CD8-positive, alpha-beta memory T cell (primary cell): ENCODE data around the gene CYBRD1. TPM values are rescaled to one million over a fixed set of nuclear protein-coding genes. Genes with fewer than 3 reads are reported as not detected.
A peak's percentile ranks its signal among the peaks of the same experiment; 100 is the strongest.

Experiments
- CTCF ChIA-PET: fragments of 350-600 bp; sonication (Branson Sonifier 250); formaldehyde crosslinking; loops from one replicate; lab custom pipeline; 2021; ENCODE audit warnings: antibody characterized with exemption; lab: Charles Lee
- POLR2A ChIA-PET: fragments of 350-600 bp; sonication (Branson Sonifier 250); formaldehyde crosslinking; loops from one replicate; lab custom pipeline; 2021; ENCODE audit warnings: antibody characterized with exemption; lab: Charles Lee
- DNase-seq, 5 donors: peaks; one replicate each; pipeline versions ENCODE4 v3.0.0 to v3.0.0-alpha.2; 2020 to 2022; ENCODE audit warnings: mixed read lengths in 1 of 5
- H3K27ac ChIP-seq: one replicate; pipeline ENCODE4 v1.7.0; 2013; ENCODE audit warnings: low read depth, mild to moderate bottlenecking, low read length, moderate library complexity
- H3K27me3 ChIP-seq: 2 replicates; pipeline ENCODE4 v1.7.0; 2013; ENCODE audit warnings: low read length, mild to moderate bottlenecking; ENCODE audit not compliant: insufficient read depth, poor library complexity, severe bottlenecking
- H3K36me3 ChIP-seq: 2 replicates; pipeline ENCODE4 v1.7.0; 2013; ENCODE audit warnings: mild to moderate bottlenecking, low read length, moderate library complexity; ENCODE audit not compliant: insufficient read depth
- H3K4me1 ChIP-seq: 2 replicates; pipeline ENCODE4 v1.7.0; 2013; ENCODE audit warnings: mild to moderate bottlenecking, low read length, moderate library complexity; ENCODE audit not compliant: insufficient read depth
- H3K4me3 ChIP-seq: 2 replicates; pipeline ENCODE4 v1.7.0; 2013; ENCODE audit warnings: mild to moderate bottlenecking, low read length
- H3K9me3 ChIP-seq: 2 replicates; pipeline ENCODE4 v1.7.0; 2013; ENCODE audit warnings: mild to moderate bottlenecking, low read length
- H3K27ac Mint-ChIP-seq, 8 donors: one replicate each; pipeline ENCODE4 v1.8.0; 2020 to 2021; ENCODE audit warnings: mixed read lengths in 8 of 8, mild to moderate bottlenecking in 6 of 8, inconsistent platforms in 3 of 8, moderate library complexity in 3 of 8
- H3K27me3 Mint-ChIP-seq, 2 donors: one replicate each; pipeline ENCODE4 v1.8.0; 2020 to 2021; ENCODE audit warnings: mixed read lengths in 2 of 2, mild to moderate bottlenecking in 1 of 2, moderate library complexity in 1 of 2
- H3K36me3 Mint-ChIP-seq, 3 donors: one replicate each; pipeline ENCODE4 v1.8.0; 2020 to 2021; ENCODE audit warnings: mixed read lengths in 3 of 3, inconsistent platforms in 1 of 3, mild to moderate bottlenecking in 1 of 3
- H3K4me1 Mint-ChIP-seq, 3 donors: one replicate each; pipeline ENCODE4 v1.8.0; 2020 to 2021; ENCODE audit warnings: mixed read lengths in 3 of 3, inconsistent platforms in 1 of 3, mild to moderate bottlenecking in 1 of 3
- H3K4me3 Mint-ChIP-seq, 7 donors: one replicate each; pipeline ENCODE4 v1.8.0; 2020 to 2021; ENCODE audit warnings: mixed read lengths in 7 of 7, mild to moderate bottlenecking in 6 of 7, moderate library complexity in 4 of 7, inconsistent platforms in 2 of 7
- H3K9me3 Mint-ChIP-seq, 5 donors: one replicate each; pipeline ENCODE4 v1.8.0; 2020 to 2022; ENCODE audit warnings: mixed read lengths in 5 of 5, mild to moderate bottlenecking in 3 of 5, moderate library complexity in 2 of 5, inconsistent platforms in 1 of 5
- polyA plus RNA-seq: library from polyadenylated mRNA; unstranded; fragments of 300-500 nt; fragmentation: Illumina TruSeq; gene quantifications from one replicate; pipeline ENCODE4 v1.2.3, GENCODE V29; 2021
- total RNA-seq, 2 experiments: library from RNA; stranded (reverse); gene quantifications; one replicate each; pipeline ENCODE4 v1.2.3, GENCODE V29; 2021

The CYBRD1 gene
- total and polyA plus RNA-seq, 3 experiments from 2014 or later, result 0.95 to 1.2 (median 1.2) TPM

GRCh38 chr2:171547720-171548119 is 25.4 kb downstream of the CYBRD1 start:
- H3K36me3 ChIP-seq, result no peaks in the 10 kb centered on the region
- H3K9me3 Mint-ChIP-seq, result no peaks in the 10 kb centered on the region
- no peaks in the 10 kb centered on the region for H3K4me1 Mint-ChIP-seq
- H3K4me3 Mint-ChIP-seq, result no peak overlapping the region
- ChIA-PET POLR2A (no interaction called here), CTCF (interaction anchor here (0.7 kb wide), 1 partner anchor 525 kb away, joined by 3 read pairs; no protein-coding TSS in a partner anchor)
- H3K4me3 ChIP-seq, result no peak overlapping the region
- DNase-seq, result no peak
- no peaks in the 10 kb centered on the region for H3K4me1 ChIP-seq
- H3K27ac ChIP-seq, result no peak overlapping the region
- H3K27ac Mint-ChIP-seq, result no peak overlapping the region
- H3K27me3 Mint-ChIP-seq, result peaks cover 9 to 14% of the 10 kb centered on the region in 2 donors
- H3K9me3 ChIP-seq, result no peaks in the 10 kb centered on the region
- no peaks in the 10 kb centered on the region for H3K27me3 ChIP-seq
- H3K36me3 Mint-ChIP-seq, result no peaks in the 10 kb centered on the region

DNA sequence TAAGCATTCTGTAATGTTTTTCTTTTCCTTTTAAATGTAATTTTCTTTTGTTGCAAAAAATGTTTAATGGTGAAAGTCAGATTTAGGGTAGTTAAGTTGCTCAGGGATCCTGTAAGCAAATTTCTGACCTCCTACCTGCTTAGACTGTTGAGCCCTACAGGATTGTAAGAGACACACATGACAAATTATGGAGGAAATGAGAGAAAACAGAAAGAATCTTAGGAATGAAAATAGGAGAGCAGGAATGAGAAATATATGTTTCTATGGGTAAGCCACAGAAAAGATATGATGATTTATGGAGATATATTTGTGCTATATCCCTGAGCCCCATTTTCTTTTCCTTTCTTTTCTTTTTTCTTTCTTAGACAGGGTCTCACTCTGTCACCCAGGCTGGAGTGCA is 28.3 kb downstream of the CYBRD1 start:
- Histone ChIP-seq H3K27ac (no peak overlapping the region), H3K4me1 (no peaks in the 10 kb centered on the region), H3K27me3 (no peaks in the 10 kb centered on the region), H3K36me3 (no peaks in the 10 kb centered on the region), H3K4me3 (no peak overlapping the region), H3K9me3 (no peaks in the 10 kb centered on the region)
- Mint-ChIP-seq H3K27me3 (peaks cover 8 to 9% of the 10 kb centered on the region in 2 donors), H3K4me3 (no peak overlapping the region), H3K27ac (no peak overlapping the region), H3K4me1 (no peaks in the 10 kb centered on the region), H3K9me3 (no peaks in the 10 kb centered on the region), H3K36me3 (peaks cover 0 to 3% (median 0%) of the 10 kb centered on the region in 3 donors)
- no peak for DNase-seq
- ChIA-PET CTCF (no interaction called here), POLR2A (no interaction called here)

DNA sequence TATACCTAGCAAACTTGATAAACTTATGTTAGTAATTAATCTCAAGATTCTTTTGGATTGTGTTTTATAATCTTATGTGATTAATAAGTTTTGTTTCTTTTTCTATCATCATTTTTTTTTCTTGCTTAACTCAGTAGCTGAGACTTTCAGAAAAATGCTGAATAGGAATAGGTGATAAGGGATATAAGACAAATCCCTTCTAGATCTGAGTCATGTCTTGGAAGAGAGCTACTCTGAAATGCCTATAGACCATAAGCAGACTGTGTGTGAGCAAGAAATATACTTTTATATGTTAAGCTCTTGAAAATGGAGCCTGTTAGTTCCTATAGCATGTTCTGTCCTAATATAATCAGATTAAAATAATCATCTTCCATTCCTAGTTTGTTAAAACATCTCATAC is 29.6 kb downstream of the CYBRD1 start:
- Mint-ChIP-seq H3K27ac (no peak overlapping the region), H3K27me3 (peaks cover 5 to 9% of the 10 kb centered on the region in 2 donors)

GRCh38 chr2:171553236-171553635 is 31.0 kb downstream of the CYBRD1 start:
- no peak overlapping the region for H3K4me3 ChIP-seq
- H3K9me3 ChIP-seq, result no peaks in the 10 kb centered on the region
- Mint-ChIP-seq H3K4me1 (peaks cover 0 to 4% (median 1%) of the 10 kb centered on the region in 3 donors), H3K9me3 (no peaks in the 10 kb centered on the region), H3K27me3 (peaks cover 4 to 9% of the 10 kb centered on the region in 2 donors), H3K27ac (no peak overlapping the region), H3K4me3 (no peak overlapping the region), H3K36me3 (peaks cover 0 to 3% (median 0%) of the 10 kb centered on the region in 3 donors)
- DNase-seq, result no peak
- no peaks in the 10 kb centered on the region for H3K27me3 ChIP-seq
- H3K4me1 ChIP-seq, result no peaks in the 10 kb centered on the region
- no peaks in the 10 kb centered on the region for H3K36me3 ChIP-seq
- ChIA-PET CTCF (no interaction called here), POLR2A (no interaction called here)
- no peak overlapping the region for H3K27ac ChIP-seq

More for the DNA sequence above, 29.6 kb downstream of the CYBRD1 start:
- H3K27me3 ChIP-seq, result no peaks in the 10 kb centered on the region
- Mint-ChIP-seq H3K36me3 (peaks cover 0 to 3% (median 0%) of the 10 kb centered on the region in 3 donors), H3K4me1 (no peaks in the 10 kb centered on the region), H3K9me3 (no peaks in the 10 kb centered on the region), H3K4me3 (no peak overlapping the region)
- no peak for DNase-seq
- no peak overlapping the region for H3K4me3 ChIP-seq
- no peaks in the 10 kb centered on the region for H3K4me1 ChIP-seq
- ChIA-PET CTCF (no interaction called here), POLR2A (no interaction called here)
- no peaks in the 10 kb centered on the region for H3K9me3 ChIP-seq
- no peaks in the 10 kb centered on the region for H3K36me3 ChIP-seq
- no peak overlapping the region for H3K27ac ChIP-seq

DNA sequence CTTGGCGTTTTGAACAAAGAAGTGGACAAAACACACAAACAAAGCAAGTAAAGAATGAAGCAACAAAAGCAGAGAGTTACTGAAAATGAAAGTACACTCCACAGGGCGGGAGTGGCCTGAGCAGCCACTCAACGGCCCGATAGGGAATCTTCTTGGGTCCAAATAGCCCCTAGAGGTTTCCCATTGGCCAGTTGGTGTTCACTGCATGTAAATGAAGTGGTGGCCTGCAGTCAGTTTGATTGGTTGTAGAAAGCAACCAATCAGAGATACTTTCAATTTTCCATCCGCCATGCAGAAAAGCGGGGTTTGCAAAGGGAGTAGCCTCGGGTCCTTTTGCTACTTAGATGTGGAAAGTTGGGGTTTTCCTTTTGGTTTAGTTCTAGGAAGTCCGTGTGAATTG is 31.6 kb downstream of the CYBRD1 start:
- H3K27me3 Mint-ChIP-seq, result peaks cover 6 to 14% of the 10 kb centered on the region in 2 donors
- H3K4me1 ChIP-seq, result no peaks in the 10 kb centered on the region
- no peaks in the 10 kb centered on the region for H3K36me3 ChIP-seq
- H3K9me3 Mint-ChIP-seq, result no peaks in the 10 kb centered on the region
- H3K4me3 ChIP-seq, result no peak overlapping the region
- DNase-seq, result peak in 1 of 5 donors; percentile 2
- H3K27me3 ChIP-seq, result peaks cover 4% of the 10 kb centered on the region
- CTCF ChIA-PET, result no interaction called here
- peaks cover 0 to 3% (median 0%) of the 10 kb centered on the region in 3 donors for H3K36me3 Mint-ChIP-seq
- H3K27ac Mint-ChIP-seq, result no peak overlapping the region
- no peaks in the 10 kb centered on the region for H3K9me3 ChIP-seq
- H3K4me3 Mint-ChIP-seq, result peak overlapping the region in 1 of 7 donors; percentile 8
- POLR2A ChIA-PET, result no interaction called here
- H3K4me1 Mint-ChIP-seq, result peaks cover 0 to 4% (median 1%) of the 10 kb centered on the region in 3 donors
- H3K27ac ChIP-seq, result no peak overlapping the region

GRCh38 chr2:171554991-171555615 is 32.8 kb downstream of the CYBRD1 start:
- CTCF ChIA-PET, result no interaction called here
- POLR2A ChIA-PET, result no interaction called here

GRCh38 chr2:171557363-171557762 is 35.1 kb downstream of the CYBRD1 start:
- Mint-ChIP-seq H3K36me3 (peaks cover 0 to 3% (median 0%) of the 10 kb centered on the region in 3 donors), H3K4me3 (no peak overlapping the region), H3K9me3 (no peaks in the 10 kb centered on the region), H3K27ac (no peak overlapping the region), H3K27me3 (peaks cover 6 to 23% of the 10 kb centered on the region in 2 donors), H3K4me1 (peaks cover 0 to 4% (median 1%) of the 10 kb centered on the region in 3 donors)
- DNase-seq, result no peak
- no peaks in the 10 kb centered on the region for H3K4me1 ChIP-seq
- CTCF ChIA-PET, result no interaction called here
- no peaks in the 10 kb centered on the region for H3K36me3 ChIP-seq
- H3K27me3 ChIP-seq, result peaks cover 8% of the 10 kb centered on the region
- H3K27ac ChIP-seq, result no peak overlapping the region
- no peak overlapping the region for H3K4me3 ChIP-seq
- no peaks in the 10 kb centered on the region for H3K9me3 ChIP-seq
- POLR2A ChIA-PET, result no interaction called here

More at GRCh38 chr2:171554991-171555615, 32.8 kb downstream of the CYBRD1 start:
- Mint-ChIP-seq H3K9me3 (no peaks in the 10 kb centered on the region), H3K4me1 (peaks cover 0 to 4% (median 1%) of the 10 kb centered on the region in 3 donors), H3K27me3 (peaks cover 6 to 22% of the 10 kb centered on the region in 2 donors), H3K36me3 (peaks cover 0 to 3% (median 0%) of the 10 kb centered on the region in 3 donors), H3K27ac (no peak overlapping the region), H3K4me3 (peak overlapping the region in 1 of 7 donors; percentile 23)
- H3K4me3 ChIP-seq, result no peak overlapping the region
- DNase-seq, result no peak
- no peaks in the 10 kb centered on the region for H3K36me3 ChIP-seq
- no peaks in the 10 kb centered on the region for H3K4me1 ChIP-seq
- no peaks in the 10 kb centered on the region for H3K9me3 ChIP-seq
- H3K27me3 ChIP-seq, result peaks cover 8% of the 10 kb centered on the region
- H3K27ac ChIP-seq, result no peak overlapping the region

DNA sequence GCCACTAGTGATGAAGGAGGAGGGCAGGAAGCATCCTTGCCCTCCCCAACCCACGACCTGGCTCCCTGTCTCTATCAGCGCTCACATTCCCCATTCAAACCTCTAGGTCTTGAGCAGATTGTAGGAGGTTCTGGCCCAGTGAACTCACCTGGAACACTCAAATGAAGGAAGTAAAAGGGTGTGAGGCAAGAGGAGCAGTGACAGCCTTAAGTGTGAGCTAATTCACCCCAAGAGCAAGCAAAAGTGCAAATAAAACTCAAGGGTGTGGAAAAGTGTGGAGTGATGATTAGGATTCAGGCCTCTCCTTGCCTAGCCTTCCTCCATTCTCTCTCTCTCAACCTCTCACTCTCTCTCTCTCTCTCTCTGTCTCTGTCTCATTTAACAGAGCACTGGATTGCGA is 41.0 kb downstream of the CYBRD1 start:
- no peak overlapping the region for H3K4me3 Mint-ChIP-seq

More for the DNA sequence above, 41.0 kb downstream of the CYBRD1 start:
- Histone ChIP-seq H3K27me3 (peaks cover 8% of the 10 kb centered on the region), H3K36me3 (no peaks in the 10 kb centered on the region), H3K4me3 (no peak overlapping the region), H3K9me3 (no peaks in the 10 kb centered on the region), H3K27ac (no peak overlapping the region), H3K4me1 (no peaks in the 10 kb centered on the region)
- H3K27me3 Mint-ChIP-seq, result peaks cover 7 to 24% of the 10 kb centered on the region in 2 donors
- H3K27ac Mint-ChIP-seq, result no peak overlapping the region
- no peaks in the 10 kb centered on the region for H3K4me1 Mint-ChIP-seq
- DNase-seq, result no peak
- H3K9me3 Mint-ChIP-seq, result no peaks in the 10 kb centered on the region
- ChIA-PET CTCF (no interaction called here), POLR2A (no interaction called here)
- no peaks in the 10 kb centered on the region for H3K36me3 Mint-ChIP-seq
